Activated T-cell treated with anti-CD3 and anti-CD28 coated beads, Interleukin-2, amount 50 U/mL, for 72 hours (primary cell): ENCODE data around the gene ARHGAP18. TPM values are rescaled to one million over a fixed set of nuclear protein-coding genes. Genes with fewer than 3 reads are reported as not detected.
A peak's percentile ranks its signal among the peaks of the same experiment; 100 is the strongest.

Experiments
- ATAC-seq, 2 donors: fragments of 150-1000 bp; cut with Tn5 transposase; replicated peaks in 1 of 2; 2 replicates each; pipeline ENCODE4 v1.10.0; 2021; ENCODE audit warnings: moderate library complexity in 2 of 2, mild to moderate bottlenecking in 1 of 2
- DNase-seq, 2 donors: peaks; one replicate each; pipeline ENCODE4 v3.0.0; 2021 to 2022; ENCODE audit warnings: mixed read lengths in 1 of 2
- H3K27ac Mint-ChIP-seq: one replicate; pipeline ENCODE4 v1.8.0; 2022; ENCODE audit warnings: mild to moderate bottlenecking, moderate library complexity, mixed read lengths
- H3K27me3 Mint-ChIP-seq: one replicate; pipeline ENCODE4 v1.8.0; 2022; ENCODE audit warnings: low read depth, mixed read lengths
- H3K36me3 Mint-ChIP-seq, 2 donors: one replicate each; pipeline ENCODE4 v1.8.0; 2022; ENCODE audit warnings: mixed read lengths in 2 of 2, mild to moderate bottlenecking in 1 of 2; ENCODE audit not compliant: insufficient read depth in 2 of 2
- H3K4me1 Mint-ChIP-seq: one replicate; pipeline ENCODE4 v1.8.0; 2022; ENCODE audit warnings: low read depth, mixed read lengths
- H3K4me3 Mint-ChIP-seq, 2 donors: one replicate each; pipeline ENCODE4 v1.8.0; 2022; ENCODE audit warnings: mild to moderate bottlenecking in 2 of 2, mixed read lengths in 2 of 2, moderate library complexity in 2 of 2
- H3K9me3 Mint-ChIP-seq, 2 donors: one replicate each; pipeline ENCODE4 v1.8.0; 2022; ENCODE audit warnings: mixed read lengths in 2 of 2
- total RNA-seq, 2 donors: library from RNA; stranded (reverse); gene quantifications; one replicate each; pipeline ENCODE4 v1.2.3, GENCODE V29; 2022

Gene ARHGAP18
- total RNA-seq, 2 donors from 2014 or later, result 2.7 to 3.9 TPM

GRCh38 chr6:129638686-129639085 is 71.3 kb downstream of the ARHGAP18 start:
- DNase-seq, result no peak
- H3K4me1 Mint-ChIP-seq, result no peaks in the 10 kb centered on the region

GRCh38 chr6:129638055-129638684 is 71.8 kb downstream of the ARHGAP18 start:
- no peaks in the 10 kb centered on the region for H3K36me3 Mint-ChIP-seq
- no peak overlapping the region for H3K27ac Mint-ChIP-seq
- no peaks in the 10 kb centered on the region for H3K27me3 Mint-ChIP-seq
- H3K4me1 Mint-ChIP-seq, result no peaks in the 10 kb centered on the region
- no peak for DNase-seq
- no peak overlapping the region for H3K4me3 Mint-ChIP-seq
- ATAC-seq, result no peak
- no peaks in the 10 kb centered on the region for H3K9me3 Mint-ChIP-seq

More at GRCh38 chr6:129638686-129639085, 71.3 kb downstream of the ARHGAP18 start:
- no peaks in the 10 kb centered on the region for H3K36me3 Mint-ChIP-seq
- H3K27ac Mint-ChIP-seq, result no peak overlapping the region
- no peaks in the 10 kb centered on the region for H3K27me3 Mint-ChIP-seq
- no peak overlapping the region for H3K4me3 Mint-ChIP-seq
- ATAC-seq, result no peak
- H3K9me3 Mint-ChIP-seq, result no peaks in the 10 kb centered on the region

GRCh38 chr6:129637340-129638054 is 72.5 kb downstream of the ARHGAP18 start:
- Mint-ChIP-seq H3K27ac (peak overlapping the region; percentile 15), H3K4me1 (no peaks in the 10 kb centered on the region), H3K27me3 (no peaks in the 10 kb centered on the region), H3K36me3 (no peaks in the 10 kb centered on the region), H3K9me3 (no peaks in the 10 kb centered on the region), H3K4me3 (no peak overlapping the region)
- ATAC-seq, result no peak
- no peak for DNase-seq

- no peak for DNase-seq
- Mint-ChIP-seq H3K4me3 (no peak overlapping the region), H3K27ac (no peak overlapping the region), H3K36me3 (no peaks in the 10 kb centered on the region), H3K27me3 (no peaks in the 10 kb centered on the region), H3K4me1 (no peaks in the 10 kb centered on the region), H3K9me3 (no peaks in the 10 kb centered on the region)
- ATAC-seq, result no peak
Observed at GRCh38 chr6:129635396-129636130, 74.4 kb downstream of the ARHGAP18 start.

- no peak for DNase-seq
- H3K36me3 Mint-ChIP-seq, result no peaks in the 10 kb centered on the region
- H3K4me3 Mint-ChIP-seq, result no peak overlapping the region
- H3K27me3 Mint-ChIP-seq, result no peaks in the 10 kb centered on the region
- no peak for ATAC-seq
- no peaks in the 10 kb centered on the region for H3K4me1 Mint-ChIP-seq
- H3K27ac Mint-ChIP-seq, result no peak overlapping the region
- H3K9me3 Mint-ChIP-seq, result no peaks in the 10 kb centered on the region
Observed at GRCh38 chr6:129634411-129635230, 75.4 kb downstream of the ARHGAP18 start.

GRCh38 chr6:129633529-129633928 is 76.4 kb downstream of the ARHGAP18 start:
- Mint-ChIP-seq H3K27me3 (no peaks in the 10 kb centered on the region), H3K4me1 (no peaks in the 10 kb centered on the region), H3K4me3 (no peak overlapping the region), H3K27ac (no peak overlapping the region), H3K36me3 (no peaks in the 10 kb centered on the region), H3K9me3 (no peaks in the 10 kb centered on the region)
- ATAC-seq (no peak), DNase-seq (no peak)

GRCh38 chr6:129632172-129632613 is 77.8 kb downstream of the ARHGAP18 start:
- no peaks in the 10 kb centered on the region for H3K27me3 Mint-ChIP-seq
- H3K36me3 Mint-ChIP-seq, result no peaks in the 10 kb centered on the region
- DNase-seq (no peak), ATAC-seq (no peak)
- H3K4me1 Mint-ChIP-seq, result no peaks in the 10 kb centered on the region
- H3K9me3 Mint-ChIP-seq, result no peaks in the 10 kb centered on the region
- H3K27ac Mint-ChIP-seq, result no peak overlapping the region
- H3K4me3 Mint-ChIP-seq, result no peak overlapping the region

- H3K27ac Mint-ChIP-seq, result no peak overlapping the region
- H3K4me3 Mint-ChIP-seq, result no peak overlapping the region
- H3K36me3 Mint-ChIP-seq, result no peaks in the 10 kb centered on the region
- ATAC-seq (no peak), DNase-seq (no peak)
- no peaks in the 10 kb centered on the region for H3K27me3 Mint-ChIP-seq
- no peaks in the 10 kb centered on the region for H3K9me3 Mint-ChIP-seq
- no peaks in the 10 kb centered on the region for H3K4me1 Mint-ChIP-seq
Observed at GRCh38 chr6:129631070-129631469, 78.9 kb downstream of the ARHGAP18 start.

GRCh38 chr6:129630596-129630995 is 79.4 kb downstream of the ARHGAP18 start:
- H3K36me3 Mint-ChIP-seq, result no peaks in the 10 kb centered on the region
- H3K27ac Mint-ChIP-seq, result no peak overlapping the region

GRCh38 chr6:129628101-129628815 is 81.7 kb downstream of the ARHGAP18 start:
- H3K9me3 Mint-ChIP-seq, result no peaks in the 10 kb centered on the region
- DNase-seq (no peak), ATAC-seq (no peak)
- no peaks in the 10 kb centered on the region for H3K36me3 Mint-ChIP-seq
- H3K4me1 Mint-ChIP-seq, result no peaks in the 10 kb centered on the region
- H3K4me3 Mint-ChIP-seq, result no peak overlapping the region
- H3K27ac Mint-ChIP-seq, result no peak overlapping the region
- no peaks in the 10 kb centered on the region for H3K27me3 Mint-ChIP-seq

More at GRCh38 chr6:129630596-129630995, 79.4 kb downstream of the ARHGAP18 start:
- Mint-ChIP-seq H3K9me3 (no peaks in the 10 kb centered on the region), H3K4me3 (no peak overlapping the region), H3K27me3 (no peaks in the 10 kb centered on the region), H3K4me1 (no peaks in the 10 kb centered on the region)
- no peak for DNase-seq
- no peak for ATAC-seq

- Mint-ChIP-seq H3K36me3 (no peaks in the 10 kb centered on the region), H3K27ac (no peak overlapping the region), H3K4me3 (no peak overlapping the region), H3K9me3 (no peaks in the 10 kb centered on the region), H3K27me3 (no peaks in the 10 kb centered on the region), H3K4me1 (no peaks in the 10 kb centered on the region)
- ATAC-seq, result peak in 1 of 2 donors; percentile 54
- no peak for DNase-seq
Observed at GRCh38 chr6:129624488-129624887, 85.5 kb downstream of the ARHGAP18 start.

- no peak overlapping the region for H3K27ac Mint-ChIP-seq
Observed at GRCh38 chr6:129623008-129623732, 86.8 kb downstream of the ARHGAP18 start.

More at GRCh38 chr6:129623008-129623732, 86.8 kb downstream of the ARHGAP18 start:
- no peak for ATAC-seq
- no peak overlapping the region for H3K4me3 Mint-ChIP-seq
- H3K27me3 Mint-ChIP-seq, result no peaks in the 10 kb centered on the region
- H3K4me1 Mint-ChIP-seq, result no peaks in the 10 kb centered on the region
- peaks cover 0 to 3% of the 10 kb centered on the region in 2 donors for H3K9me3 Mint-ChIP-seq
- DNase-seq, result no peak
- H3K36me3 Mint-ChIP-seq, result peaks cover 0 to 2% of the 10 kb centered on the region in 2 donors
